ENCODE results near the gene CDK2AP2.

The CDK2AP2 gene

DNA sequence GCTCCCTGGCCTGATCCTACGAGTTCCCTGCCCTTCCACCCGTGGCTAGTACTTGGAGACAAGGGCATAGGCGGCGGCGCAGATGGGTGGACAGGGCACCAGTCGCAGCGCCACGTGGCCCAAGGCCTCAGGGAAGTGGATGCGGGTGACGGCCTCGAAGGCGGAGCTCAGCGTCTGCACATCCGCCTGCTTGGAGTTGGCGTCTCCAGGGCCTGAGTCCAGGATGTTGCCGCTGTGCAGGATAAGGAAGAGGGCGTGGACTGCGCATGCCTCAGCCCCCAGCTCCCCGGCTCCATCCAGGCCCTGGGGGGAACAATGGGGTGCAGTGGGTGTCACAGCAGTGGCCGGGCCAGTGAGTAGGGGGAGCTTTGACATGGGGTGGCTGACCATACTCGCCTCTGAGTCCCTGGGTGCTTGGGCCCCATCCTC lies 9.4 kb downstream of the CDK2AP2 start:
- DNase-seq (ENCODE audit: low read depth) = no peak
- no peak overlapping the region for H3K4me3 ChIP-seq (ENCODE audit: low read length)
- TF ChIP-seq, protein P1, sequence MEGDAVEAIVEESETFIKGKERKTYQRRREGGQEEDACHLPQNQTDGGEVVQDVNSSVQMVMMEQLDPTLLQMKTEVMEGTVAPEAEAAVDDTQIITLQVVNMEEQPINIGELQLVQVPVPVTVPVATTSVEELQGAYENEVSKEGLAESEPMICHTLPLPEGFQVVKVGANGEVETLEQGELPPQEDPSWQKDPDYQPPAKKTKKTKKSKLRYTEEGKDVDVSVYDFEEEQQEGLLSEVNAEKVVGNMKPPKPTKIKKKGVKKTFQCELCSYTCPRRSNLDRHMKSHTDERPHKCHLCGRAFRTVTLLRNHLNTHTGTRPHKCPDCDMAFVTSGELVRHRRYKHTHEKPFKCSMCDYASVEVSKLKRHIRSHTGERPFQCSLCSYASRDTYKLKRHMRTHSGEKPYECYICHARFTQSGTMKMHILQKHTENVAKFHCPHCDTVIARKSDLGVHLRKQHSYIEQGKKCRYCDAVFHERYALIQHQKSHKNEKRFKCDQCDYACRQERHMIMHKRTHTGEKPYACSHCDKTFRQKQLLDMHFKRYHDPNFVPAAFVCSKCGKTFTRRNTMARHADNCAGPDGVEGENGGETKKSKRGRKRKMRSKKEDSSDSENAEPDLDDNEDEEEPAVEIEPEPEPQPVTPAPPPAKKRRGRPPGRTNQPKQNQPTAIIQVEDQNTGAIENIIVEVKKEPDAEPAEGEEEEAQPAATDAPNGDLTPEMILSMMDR (IDR thresholded peaks at IDR 0.05; ENCODE audit: insufficient read depth, low read depth, low read length, missing control alignments) = no peak

DNA sequence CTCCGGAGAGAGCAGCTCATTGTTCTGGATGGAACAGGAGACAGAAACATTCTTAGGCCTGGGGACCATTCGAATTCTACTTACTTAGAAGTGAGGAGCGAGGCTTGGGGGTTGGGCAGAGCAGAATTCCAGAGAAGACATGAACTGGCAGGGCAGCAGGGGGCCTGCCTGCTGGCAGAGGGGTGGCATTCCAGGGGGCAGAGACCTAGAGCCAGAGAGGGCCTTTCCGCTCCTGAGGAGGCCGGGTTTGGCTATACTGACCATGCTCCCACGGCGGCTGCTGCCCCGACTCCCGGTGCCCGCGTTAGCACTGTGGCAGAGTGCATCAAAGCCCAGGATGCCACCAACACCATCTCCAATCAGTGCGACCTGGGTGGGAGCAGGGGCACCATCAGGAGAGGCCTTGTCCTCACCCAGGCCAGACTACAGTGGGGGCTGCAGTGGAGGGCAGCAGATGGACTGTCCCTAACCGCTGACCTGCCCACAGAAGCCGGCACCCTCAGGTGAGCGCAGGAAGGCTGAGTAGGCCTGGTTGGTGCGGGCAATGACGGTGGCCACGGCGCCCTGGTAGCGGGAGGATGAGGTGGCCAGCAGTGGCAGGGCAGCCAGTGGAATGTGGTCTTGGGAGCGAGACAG lies 10.2 kb downstream of the CDK2AP2 start:
- no peak overlapping the region for H3K4me3 ChIP-seq (ENCODE audit: low read length)
- TF ChIP-seq, protein P1 (IDR thresholded peaks at IDR 0.05; ENCODE audit: insufficient read depth, low read depth, low read length, missing control alignments) = no peak
- DNase-seq (ENCODE audit: low read depth) = no peak

DNA sequence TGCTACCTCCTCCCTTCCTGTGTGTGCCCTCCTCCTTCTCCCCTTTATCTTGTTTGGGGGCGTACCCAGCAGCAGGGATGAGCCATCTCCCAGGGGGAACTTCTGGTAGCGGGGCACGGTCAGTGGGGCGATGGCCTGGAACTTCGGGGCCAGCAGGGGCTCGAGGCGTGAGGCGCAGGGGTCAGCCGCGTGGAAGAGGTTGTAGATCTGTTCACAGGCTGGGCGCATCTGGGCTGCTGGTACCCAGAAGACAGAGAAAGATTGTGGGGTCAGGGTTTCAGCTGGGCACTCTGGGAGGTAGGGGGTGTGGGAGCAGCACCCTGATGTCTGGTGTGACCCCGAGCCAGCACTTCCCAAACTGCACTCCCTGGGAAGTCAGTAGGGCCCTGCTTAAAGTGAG lies 11.8 kb downstream of the CDK2AP2 start:
- H3K4me3 ChIP-seq (ENCODE audit: low read length) = no peak overlapping the region
- no peak for DNase-seq (ENCODE audit: low read depth)
- TF ChIP-seq, protein P1 (IDR thresholded peaks at IDR 0.05; ENCODE audit: insufficient read depth, low read depth, low read length, missing control alignments) = no peak

DNA sequence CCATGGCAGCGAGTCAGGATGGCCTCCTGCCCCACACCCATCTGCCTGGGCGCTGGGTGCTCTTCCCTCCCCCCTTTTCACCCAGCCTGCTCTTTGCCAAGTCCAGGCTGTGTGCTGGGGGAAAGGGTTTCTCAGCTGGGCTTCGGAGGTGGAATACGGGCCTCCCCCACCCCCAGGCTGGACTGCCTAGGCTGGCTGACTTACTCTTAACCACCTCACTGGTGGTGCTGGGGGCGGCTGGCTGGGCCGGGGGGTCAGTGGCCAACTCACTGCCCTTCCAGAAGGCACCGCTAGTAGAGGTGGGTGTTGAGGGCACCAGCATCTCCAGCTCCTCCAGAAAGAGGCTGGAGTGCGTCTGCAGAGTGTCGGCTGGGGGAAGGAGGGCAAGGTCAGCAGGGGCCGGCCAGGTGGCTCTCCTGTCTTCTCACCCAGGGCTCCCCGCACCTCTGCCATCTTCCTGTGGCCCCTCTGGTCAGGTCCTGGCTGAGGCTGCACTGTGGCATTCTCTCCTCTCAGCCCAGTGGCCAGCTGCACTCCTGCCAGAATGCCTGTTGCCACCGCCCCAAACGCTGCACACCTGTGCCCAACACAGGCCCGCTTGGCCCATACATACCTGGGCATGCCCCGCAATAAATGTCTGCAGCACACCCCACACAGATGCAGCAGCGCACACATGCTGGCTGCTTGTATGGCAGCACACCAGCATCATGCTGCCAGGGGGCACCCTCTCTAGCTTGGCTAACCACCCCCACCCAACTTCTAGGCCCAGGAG lies 12.5 kb downstream of the CDK2AP2 start:
- TF ChIP-seq, protein P1 (IDR thresholded peaks at IDR 0.05; ENCODE audit: insufficient read depth, low read depth, low read length, missing control alignments) = no peak
- no peak overlapping the region for H3K4me3 ChIP-seq (ENCODE audit: low read length)
- DNase-seq (ENCODE audit: low read depth) = no peak

DNA sequence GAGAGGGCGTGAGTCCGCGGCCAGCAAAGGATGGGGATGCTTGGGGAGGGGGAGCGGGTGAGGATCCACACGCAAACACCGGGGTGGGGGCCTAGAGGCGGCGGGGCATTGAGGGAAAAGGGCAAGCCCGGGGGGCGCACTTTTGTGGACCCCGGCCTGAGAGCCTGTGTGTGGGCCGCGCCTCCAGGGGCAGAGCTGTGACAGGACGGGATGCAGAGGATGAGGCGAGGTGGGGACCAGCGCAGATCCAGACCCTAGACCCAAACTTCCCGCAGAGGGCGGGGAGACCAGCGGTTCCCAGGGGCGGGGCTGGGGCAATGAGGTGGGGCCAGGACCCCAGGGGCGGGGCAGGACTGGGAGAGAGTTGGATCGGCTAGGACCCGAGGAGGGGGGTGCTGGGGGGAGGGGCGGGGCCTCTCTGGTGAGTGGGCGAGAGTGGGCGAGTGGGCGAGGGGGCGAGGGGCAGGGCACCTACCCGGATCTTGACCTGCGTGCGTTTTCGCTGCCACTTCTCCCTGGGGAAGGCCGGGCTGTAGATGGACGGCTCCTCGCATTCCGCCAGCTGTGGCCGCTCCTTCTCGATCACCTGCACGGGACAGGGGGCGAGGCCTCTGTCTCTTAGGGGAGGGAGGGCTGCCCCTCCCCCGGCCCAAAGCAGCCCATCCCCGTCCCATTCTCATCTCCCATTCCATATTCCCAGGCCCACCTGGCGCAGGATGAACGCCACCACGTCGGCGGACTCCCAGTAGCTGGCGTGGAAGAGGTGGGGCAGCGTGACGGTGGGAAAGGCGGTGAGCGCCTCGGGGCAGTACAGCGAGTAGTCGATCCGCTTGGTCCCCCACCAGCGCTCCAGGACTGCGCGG lies 13.4 kb downstream of the CDK2AP2 start:
- DNase-seq (ENCODE audit: low read depth) = no peak
- TF ChIP-seq, protein P1 (IDR thresholded peaks at IDR 0.05; ENCODE audit: insufficient read depth, low read depth, low read length, missing control alignments) = no peak
- no peak overlapping the region for H3K4me3 ChIP-seq (ENCODE audit: low read length)

DNA sequence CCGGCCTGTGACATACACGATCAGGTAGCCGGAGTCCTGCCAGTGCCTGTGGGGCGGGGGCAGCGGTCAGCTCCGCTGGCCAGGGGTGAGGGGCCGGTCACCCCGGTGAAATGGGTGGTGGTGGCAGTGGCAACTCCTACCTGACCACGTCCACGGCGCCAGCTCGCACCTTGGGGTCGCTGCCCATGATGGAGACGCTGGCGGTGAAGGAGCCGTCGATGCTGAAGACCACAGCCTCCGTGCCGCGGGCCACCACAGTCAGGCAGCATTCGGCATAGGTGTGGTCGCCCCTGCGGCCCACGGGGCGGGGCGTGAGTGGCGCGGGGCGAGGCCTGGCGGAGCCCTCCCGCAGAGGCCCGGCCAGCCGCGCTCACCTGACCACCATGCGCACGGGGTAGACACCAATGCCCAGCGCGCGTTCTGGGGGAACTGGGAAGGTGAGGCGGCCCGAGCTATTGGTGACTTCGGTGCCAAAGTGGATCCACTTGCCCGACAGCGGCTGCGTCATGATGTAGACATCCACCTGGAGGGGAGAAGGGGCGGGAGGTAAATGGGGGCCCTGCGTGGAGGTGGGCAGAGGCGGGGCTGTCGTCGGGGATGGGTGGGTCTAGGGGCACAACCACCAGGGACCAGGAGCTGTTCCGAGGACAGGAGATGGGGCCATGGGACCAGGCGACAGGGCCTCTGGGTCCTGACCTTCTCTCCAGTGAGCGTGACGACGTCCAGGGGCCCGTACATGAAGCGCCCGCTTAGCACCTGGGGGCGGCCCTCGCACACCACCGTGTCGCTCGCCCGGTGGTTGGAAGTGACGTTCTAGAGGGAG lies 14.2 kb downstream of the CDK2AP2 start:
- no peak overlapping the region for H3K4me3 ChIP-seq (ENCODE audit: low read length)
- no peak for DNase-seq (ENCODE audit: low read depth)
- TF ChIP-seq, protein P1 (IDR thresholded peaks at IDR 0.05; ENCODE audit: insufficient read depth, low read depth, low read length, missing control alignments) = no peak
